ENCODE measurements around the gene ARPC4. TPM values are rescaled to one million over a fixed set of nuclear protein-coding genes. Genes with fewer than 3 reads are reported as not detected.

ARPC4 gene
- total and polyA plus RNA-seq, 2 of the 13 experiments (the other 11 are each of a cell fraction or from before 2014, with no cell fraction given): 30.1 to 83.6 TPM

- TF ChIP-seq REST (IDR thresholded peaks at IDR 0.05; ENCODE audit: borderline replicate concordance in 1 of 2, low read depth in 1 of 2, low read length in 2 of 2): no peak; a peak in 1 of 4 replicates
- TF ChIP-seq NR3C1 (CRISPR knock-in tag; IDR thresholded peaks at IDR 0.05): no peak
- no peak; the same call in 1 of the 2 replicates for TF ChIP-seq REPIN1 (CRISPR knock-in tag; IDR thresholded peaks at IDR 0.05; ENCODE audit: borderline replicate concordance, low read depth)
- peak; percentile 22; the same call in 1 of the 2 replicates for TF ChIP-seq CBFB (CRISPR knock-in tag; IDR thresholded peaks at IDR 0.05)
- no peak for TF ChIP-seq DDIT3 (CRISPR knock-in tag; IDR thresholded peaks at IDR 0.05)
- no peak for TF ChIP-seq ZFP62 (CRISPR knock-in tag; IDR thresholded peaks at IDR 0.05)
- TF ChIP-seq DMAP1 (CRISPR knock-in tag; IDR thresholded peaks at IDR 0.05): peak; percentile 71
- no peak for TF ChIP-seq NONO (IDR thresholded peaks at IDR 0.05)
- TF ChIP-seq NONO (CRISPR knock-in tag; conservative IDR thresholded peaks at IDR 0.05): peak; percentile 67
- peak; percentile 53; the same call in 1 of the 2 replicates for TF ChIP-seq NR2C2 (CRISPR knock-in tag; IDR thresholded peaks at IDR 0.05; ENCODE audit: borderline replicate concordance)
- TF ChIP-seq ZNF709 (CRISPR knock-in tag; IDR thresholded peaks at IDR 0.05): peak; percentile 45; the same call in 1 of the 2 replicates
- peak; percentile 74 for TF ChIP-seq SP4 (CRISPR knock-in tag; IDR thresholded peaks at IDR 0.05)
- 0 out of 2 replicates have a peak, but pooled peaks have one; percentile 43 for TF ChIP-seq ZNF343 (CRISPR knock-in tag; IDR thresholded peaks at IDR 0.05)
- TF ChIP-seq GMEB2 (CRISPR knock-in tag; IDR thresholded peaks at IDR 0.05; ENCODE audit: low read depth): no peak
- no peak for TF ChIP-seq ZSCAN5A (CRISPR knock-in tag; IDR thresholded peaks at IDR 0.05; ENCODE audit: borderline replicate concordance)
- no peak for TF ChIP-seq ZNF180 (CRISPR knock-in tag; IDR thresholded peaks at IDR 0.05; ENCODE audit: borderline replicate concordance, low read depth)
- no peak for TF ChIP-seq MBNL3 (CRISPR knock-in tag; conservative IDR thresholded peaks at IDR 0.05)
- no peak for TF ChIP-seq FLYWCH1 (CRISPR knock-in tag; IDR thresholded peaks at IDR 0.05)
- peak; percentile 60; the same call in 1 of the 2 replicates for TF ChIP-seq MYC (CRISPR knock-in tag; IDR thresholded peaks at IDR 0.05; ENCODE audit: borderline replicate concordance)
- TF ChIP-seq POLR2A (IDR thresholded peaks at IDR 0.05; ENCODE audit: insufficient read depth in 1 of 2, low read depth in 2 of 2, low read length in 2 of 2): peak; percentile 52
- no peak for TF ChIP-seq EZH2 (conservative IDR thresholded peaks at IDR 0.05; ENCODE audit: low read depth, low read length)
- TF ChIP-seq BRCA1 (CRISPR knock-in tag; IDR thresholded peaks at IDR 0.05): 0 out of 2 replicates have a peak, but pooled peaks have one; percentile 33
- no peak for TF ChIP-seq TARDBP (CRISPR knock-in tag; IDR thresholded peaks at IDR 0.05)
- no peak for TF ChIP-seq SRSF9 (IDR thresholded peaks at IDR 0.05; ENCODE audit: borderline replicate concordance, insufficient read depth, low read depth, low read length, poor library complexity, severe bottlenecking)
These were observed at the start of gene ARPC4, which contains the start of gene TADA3 (continued) for GRCh38 chr3:9792405-9793160.

All from HepG2 (cell line).